Tibial nerve (tissue), 4 donors: ENCODE data around the gene RREB1. TPM values are rescaled to one million over a fixed set of nuclear protein-coding genes. Genes with fewer than 3 reads are reported as not detected.
A peak's percentile ranks its signal among the peaks of the same experiment; 100 is the strongest.

ENCODE experiments used
- DNase-seq, 2 donors: peaks; one replicate each; pipeline ENCODE4 v3.0.0-alpha.2; 2019; ENCODE audit warnings: low spot score in 2 of 2
- H3K27ac ChIP-seq, 4 donors: fragments of 200-600 bp; sonication (generic) in 3 of 4; one replicate each; pipeline ENCODE4 v1.5.1; 2017 to 2019; ENCODE audit warnings: mild to moderate bottlenecking in 1 of 4
- H3K27me3 ChIP-seq, 2 donors: fragments of 200-600 bp; sonication (generic) in 1 of 2; one replicate each; pipeline versions ENCODE4 v1.5.1 to v1.6.0; 2017 to 2019
- H3K36me3 ChIP-seq, 3 donors: fragments of 200-600 bp; sonication (generic); one replicate each; pipeline ENCODE4 v1.5.1; 2018 to 2019
- H3K4me1 ChIP-seq, 4 donors: fragments of 200-600 bp; sonication (generic) in 3 of 4; one replicate each; pipeline ENCODE4 v1.5.1; 2017 to 2019
- H3K4me3 ChIP-seq, 4 donors: fragments of 200-600 bp; sonication (generic) in 3 of 4; one replicate each; pipeline ENCODE4 v1.5.1; 2017 to 2019; ENCODE audit warnings: mild to moderate bottlenecking in 1 of 4, moderate library complexity in 1 of 4
- H3K9me3 ChIP-seq, 4 donors: fragments of 200-600 bp; sonication (generic) in 3 of 4; one replicate each; pipeline ENCODE4 v1.5.1; 2017 to 2019
- EP300 ChIP-seq, 2 donors: sonication (generic); formaldehyde crosslinking; IDR thresholded peaks; one replicate each; pipeline ENCODE4 v1.6.1; 2017; ENCODE audit warnings: antibody characterized with exemption in 2 of 2, mild to moderate bottlenecking in 1 of 2
- POLR2A ChIP-seq, 2 donors: fragments of 450-650 bp; IDR thresholded peaks; one replicate each; pipeline ENCODE4 v1.6.1; 2017; ENCODE audit warnings: antibody characterized with exemption in 2 of 2, mild to moderate bottlenecking in 2 of 2, moderate library complexity in 2 of 2
- WGBS, 2 donors: methylation state at CpG; one replicate each; pipeline ENCODE4 v1.1.5; 2018; 5-methylcytosine and 5-hydroxymethylcytosine counted together
- total RNA-seq, 4 donors: library from RNA; depleted of rRNA; stranded (reverse); fragments of >200 nt; gene quantifications; one replicate each; pipeline ENCODE4 v1.1.0, GENCODE V29; 2016
- TF ChIP-seq, protein P1 (sequence below), 5 experiments: fragments of 200-600 bp in 3 of 5; fragments of 450-650 bp in 2 of 5; sonication (generic) in 3 of 5; IDR thresholded peaks; one replicate each; pipeline ENCODE4 v1.5.1; 2016 to 2019; ENCODE audit warnings: antibody characterized with exemption in 5 of 5, mild to moderate bottlenecking in 3 of 5, moderate library complexity in 2 of 5

The RREB1 gene
- total RNA-seq, 4 donors from 2014 or later, result 32.3 to 61.5 (median 36.3) TPM

GRCh38 chr6:7134999-7135745 lies 27.4 kb downstream of the RREB1 start:
- TF ChIP-seq, protein P1, sequence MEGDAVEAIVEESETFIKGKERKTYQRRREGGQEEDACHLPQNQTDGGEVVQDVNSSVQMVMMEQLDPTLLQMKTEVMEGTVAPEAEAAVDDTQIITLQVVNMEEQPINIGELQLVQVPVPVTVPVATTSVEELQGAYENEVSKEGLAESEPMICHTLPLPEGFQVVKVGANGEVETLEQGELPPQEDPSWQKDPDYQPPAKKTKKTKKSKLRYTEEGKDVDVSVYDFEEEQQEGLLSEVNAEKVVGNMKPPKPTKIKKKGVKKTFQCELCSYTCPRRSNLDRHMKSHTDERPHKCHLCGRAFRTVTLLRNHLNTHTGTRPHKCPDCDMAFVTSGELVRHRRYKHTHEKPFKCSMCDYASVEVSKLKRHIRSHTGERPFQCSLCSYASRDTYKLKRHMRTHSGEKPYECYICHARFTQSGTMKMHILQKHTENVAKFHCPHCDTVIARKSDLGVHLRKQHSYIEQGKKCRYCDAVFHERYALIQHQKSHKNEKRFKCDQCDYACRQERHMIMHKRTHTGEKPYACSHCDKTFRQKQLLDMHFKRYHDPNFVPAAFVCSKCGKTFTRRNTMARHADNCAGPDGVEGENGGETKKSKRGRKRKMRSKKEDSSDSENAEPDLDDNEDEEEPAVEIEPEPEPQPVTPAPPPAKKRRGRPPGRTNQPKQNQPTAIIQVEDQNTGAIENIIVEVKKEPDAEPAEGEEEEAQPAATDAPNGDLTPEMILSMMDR (IDR thresholded peaks at IDR 0.05), result no peak
- no peak for TF ChIP-seq EP300 (IDR thresholded peaks at IDR 0.05)
- no peak for TF ChIP-seq POLR2A (IDR thresholded peaks at IDR 0.05)
- 84 to 87% methylated on average over 4 of the region's 4 CpGs for WGBS, 2 donors

GRCh38 chr6:7135755-7136154 lies 28.0 kb downstream of the RREB1 start:
- Histone ChIP-seq H3K36me3 (no peaks in the 10 kb centered on the region), H3K27ac (no peak overlapping the region), H3K4me1 (peaks cover 0 to 36% (median 18%) of the 10 kb centered on the region in 4 donors), H3K4me3 (no peak overlapping the region), H3K27me3 (no peaks in the 10 kb centered on the region), H3K9me3 (no peaks in the 10 kb centered on the region)
- DNase-seq, result no peak
- TF ChIP-seq POLR2A (IDR thresholded peaks at IDR 0.05) (no peak), EP300 (IDR thresholded peaks at IDR 0.05) (no peak)
- TF ChIP-seq, protein P1 (IDR thresholded peaks at IDR 0.05), result no peak

More at GRCh38 chr6:7134999-7135745, 27.4 kb downstream of the RREB1 start:
- Histone ChIP-seq H3K27ac (no peak overlapping the region), H3K36me3 (no peaks in the 10 kb centered on the region), H3K27me3 (no peaks in the 10 kb centered on the region), H3K9me3 (no peaks in the 10 kb centered on the region), H3K4me1 (peaks cover 0 to 36% (median 18%) of the 10 kb centered on the region in 4 donors), H3K4me3 (no peak overlapping the region)
- DNase-seq, result no peak

DNA sequence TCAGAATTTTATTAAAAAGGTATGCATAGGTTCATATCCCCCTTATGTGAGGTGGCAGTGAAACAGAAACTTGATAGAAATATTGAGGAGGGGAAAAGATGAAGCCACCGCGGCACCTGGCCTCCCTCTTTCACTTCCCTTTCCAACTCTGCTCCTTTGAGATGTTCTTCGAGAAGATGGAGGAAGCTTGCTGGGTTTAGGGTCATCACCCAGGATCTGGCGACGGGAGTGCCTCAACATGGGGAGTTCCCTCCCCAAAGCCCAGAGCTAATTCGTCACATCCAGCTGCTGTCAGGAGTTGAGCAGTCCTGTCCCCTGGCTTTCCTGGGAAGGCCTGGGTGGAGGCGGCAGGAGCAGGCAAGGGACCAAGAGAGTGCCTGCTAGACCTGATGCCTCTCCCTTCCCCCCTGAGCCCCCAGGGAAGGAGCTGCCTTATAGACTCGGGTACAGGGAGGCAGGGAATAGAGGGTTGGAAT lies 29.1 kb downstream of the RREB1 start:
- Histone ChIP-seq H3K27me3 (no peaks in the 10 kb centered on the region), H3K4me3 (no peak overlapping the region), H3K9me3 (no peaks in the 10 kb centered on the region), H3K4me1 (peaks cover 0 to 43% (median 22%) of the 10 kb centered on the region in 4 donors), H3K36me3 (no peaks in the 10 kb centered on the region), H3K27ac (peak overlapping the region; percentile 56 to 96 (median 76))
- no peak for DNase-seq
- 63 to 70% methylated on average over 8 of the region's 8 CpGs for WGBS, 2 donors
- TF ChIP-seq EP300 (IDR thresholded peaks at IDR 0.05), result no peak
- TF ChIP-seq, protein P1 (IDR thresholded peaks at IDR 0.05), result no peak
- no peak for TF ChIP-seq POLR2A (IDR thresholded peaks at IDR 0.05)

DNA sequence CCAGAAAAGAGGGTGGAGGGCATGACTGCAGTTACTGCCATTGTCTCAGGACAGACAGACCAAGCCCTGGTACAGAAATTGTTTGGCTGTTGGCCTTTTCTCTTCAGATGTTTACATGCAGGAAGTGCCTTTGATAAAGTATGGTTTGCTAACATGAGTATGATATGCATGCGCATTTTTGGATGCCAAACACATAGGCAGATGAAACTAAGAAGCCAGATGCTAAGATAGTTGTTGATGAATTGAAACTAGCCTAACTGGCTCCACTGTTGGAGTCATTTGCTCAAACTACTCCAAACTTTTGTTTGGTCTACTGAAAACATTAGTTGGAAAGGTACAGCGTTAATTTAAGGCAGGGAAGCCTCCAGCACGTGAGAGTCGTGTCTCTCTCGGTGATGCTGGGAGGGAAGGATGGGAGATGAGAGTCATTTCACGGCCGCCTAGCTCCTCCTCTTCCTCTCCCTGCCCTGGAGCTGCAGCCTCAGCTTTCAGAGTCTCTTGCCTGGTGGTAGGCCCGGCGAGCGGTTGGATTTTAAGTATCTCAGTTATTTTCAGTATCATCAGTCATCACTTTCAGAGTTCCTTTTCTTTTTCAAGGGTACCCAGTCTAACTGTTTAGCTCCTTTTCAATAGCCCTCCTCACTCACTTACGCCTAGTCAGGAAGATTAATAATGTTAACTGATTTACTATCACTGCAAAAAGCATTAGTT lies 29.7 kb downstream of the RREB1 start:
- WGBS, 2 donors, result 13 to 15% methylated on average over 11 of the region's 11 CpGs
- peaks cover 0 to 49% (median 28%) of the 10 kb centered on the region in 4 donors for H3K4me1 ChIP-seq
- no peaks in the 10 kb centered on the region for H3K27me3 ChIP-seq
- TF ChIP-seq, protein P1 (IDR thresholded peaks at IDR 0.05), result no peak
- TF ChIP-seq EP300 (IDR thresholded peaks at IDR 0.05), result peak in 1 of 2 donors; percentile 34
- peak in 1 of 2 donors; percentile 45 for DNase-seq
- no peaks in the 10 kb centered on the region for H3K9me3 ChIP-seq
- no peaks in the 10 kb centered on the region for H3K36me3 ChIP-seq
- H3K4me3 ChIP-seq, result peak overlapping the region in 1 of 4 donors; percentile 28
- H3K27ac ChIP-seq, result peak overlapping the region; percentile 56 to 96 (median 76)
